Measurements from ENCODE around the gene SNX5. TPM values are rescaled to one million over a fixed set of nuclear protein-coding genes. Genes with fewer than 3 reads are reported as not detected.

The SNX5 gene
- total and polyA plus RNA-seq, 2 of the 13 experiments (the other 11 are each of a cell fraction or from before 2014, with no cell fraction given), result 664 to 1,040 TPM

DNA sequence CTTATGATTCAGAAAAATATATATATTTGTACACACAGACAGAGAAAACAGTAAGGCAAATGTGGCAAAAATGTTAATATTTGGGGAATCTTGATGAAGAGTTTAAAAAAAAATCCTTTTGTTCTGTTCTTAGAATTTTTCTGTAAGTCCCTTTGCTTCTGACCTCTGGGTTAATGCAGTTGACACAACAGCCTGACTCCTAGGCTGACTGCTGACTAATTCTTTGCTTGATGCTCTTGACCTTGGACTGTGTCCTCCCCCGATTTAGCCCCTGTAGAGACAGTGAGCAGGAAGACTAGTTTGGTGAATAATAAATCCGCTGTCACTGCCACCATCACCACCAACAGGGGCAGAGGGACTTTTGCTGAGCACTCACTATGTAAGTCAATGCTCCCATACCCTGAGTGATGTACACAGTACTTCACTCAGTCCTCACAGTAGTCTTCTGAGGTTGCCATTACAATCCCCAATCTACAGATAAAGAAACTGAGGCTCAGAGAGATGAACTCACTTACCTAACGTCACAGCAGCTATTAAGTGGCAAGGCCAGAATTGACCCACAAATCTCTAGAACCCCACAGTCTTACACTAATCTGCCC, 71.7 kb downstream of the SNX5 start (continued):
- TF ChIP-seq SNAPC4 (CRISPR knock-in tag; IDR thresholded peaks at IDR 0.05), result no peak
- TF ChIP-seq, protein P1, sequence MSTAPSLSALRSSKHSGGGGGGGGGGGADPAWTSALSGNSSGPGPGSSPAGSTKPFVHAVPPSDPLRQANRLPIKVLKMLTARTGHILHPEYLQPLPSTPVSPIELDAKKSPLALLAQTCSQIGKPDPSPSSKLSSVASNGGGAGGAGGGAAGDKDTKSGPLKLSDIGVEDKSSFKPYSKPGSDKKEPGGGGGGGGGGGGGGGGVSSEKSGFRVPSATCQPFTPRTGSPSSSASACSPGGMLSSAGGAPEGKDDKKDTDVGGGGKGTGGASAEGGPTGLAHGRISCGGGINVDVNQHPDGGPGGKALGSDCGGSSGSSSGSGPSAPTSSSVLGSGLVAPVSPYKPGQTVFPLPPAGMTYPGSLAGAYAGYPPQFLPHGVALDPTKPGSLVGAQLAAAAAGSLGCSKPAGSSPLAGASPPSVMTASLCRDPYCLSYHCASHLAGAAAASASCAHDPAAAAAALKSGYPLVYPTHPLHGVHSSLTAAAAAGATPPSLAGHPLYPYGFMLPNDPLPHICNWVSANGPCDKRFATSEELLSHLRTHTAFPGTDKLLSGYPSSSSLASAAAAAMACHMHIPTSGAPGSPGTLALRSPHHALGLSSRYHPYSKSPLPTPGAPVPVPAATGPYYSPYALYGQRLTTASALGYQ (CRISPR knock-in tag; IDR thresholded peaks at IDR 0.05), result peak; percentile 95
- no peak for TF ChIP-seq KMT2B (CRISPR knock-in tag; IDR thresholded peaks at IDR 0.05)
- TF ChIP-seq ZNF772 (CRISPR knock-in tag; IDR thresholded peaks at IDR 0.05), result peak; percentile 63; the same call in 1 of the 2 replicates
- peak; percentile 63; the same call in 1 of the 2 replicates for TF ChIP-seq ZNF777 (CRISPR knock-in tag; IDR thresholded peaks at IDR 0.05)
- TF ChIP-seq CREB1 (IDR thresholded peaks at IDR 0.05), result no peak
- TF ChIP-seq CREB1 (CRISPR knock-in tag; IDR thresholded peaks at IDR 0.05), result no peak
- no peak for TF ChIP-seq SATB2 (CRISPR knock-in tag; IDR thresholded peaks at IDR 0.05)
- TF ChIP-seq PHF5A (CRISPR knock-in tag; IDR thresholded peaks at IDR 0.05; ENCODE audit: low read depth, unreplicated experiment), result no peak
- TF ChIP-seq JUNB (CRISPR knock-in tag; IDR thresholded peaks at IDR 0.05; ENCODE audit: borderline replicate concordance), result peak; percentile 95
- TF ChIP-seq, protein P2, sequence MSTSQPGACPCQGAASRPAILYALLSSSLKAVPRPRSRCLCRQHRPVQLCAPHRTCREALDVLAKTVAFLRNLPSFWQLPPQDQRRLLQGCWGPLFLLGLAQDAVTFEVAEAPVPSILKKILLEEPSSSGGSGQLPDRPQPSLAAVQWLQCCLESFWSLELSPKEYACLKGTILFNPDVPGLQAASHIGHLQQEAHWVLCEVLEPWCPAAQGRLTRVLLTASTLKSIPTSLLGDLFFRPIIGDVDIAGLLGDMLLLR (CRISPR knock-in tag; IDR thresholded peaks at IDR 0.05), result no peak
- TF ChIP-seq HOXA9 (CRISPR knock-in tag; IDR thresholded peaks at IDR 0.05; ENCODE audit: borderline replicate concordance), result 0 out of 2 replicates have a peak, but pooled peaks have one; percentile 69
- peak; percentile 98 for TF ChIP-seq NR2F1 (CRISPR knock-in tag; IDR thresholded peaks at IDR 0.05)
- TF ChIP-seq U2AF1 (optimal IDR thresholded peaks at IDR 0.05; ENCODE audit: low read depth, low read length), result no peak
- TF ChIP-seq TAF1 (CRISPR knock-in tag; IDR thresholded peaks at IDR 0.05), result no peak; the same call in 1 of the 2 replicates
- no peak for TF ChIP-seq GZF1 (CRISPR knock-in tag; IDR thresholded peaks at IDR 0.05)
- TF ChIP-seq SMAD9 (CRISPR knock-in tag; IDR thresholded peaks at IDR 0.05), result no peak
- no peak; the same call in 1 of the 2 replicates for TF ChIP-seq HIVEP1 (CRISPR knock-in tag; IDR thresholded peaks at IDR 0.05)
- TF ChIP-seq NCOA1 (CRISPR knock-in tag; IDR thresholded peaks at IDR 0.05), result no peak
- peak; percentile 96; the same call in 1 of the 2 replicates for TF ChIP-seq ERF (CRISPR knock-in tag; IDR thresholded peaks at IDR 0.05)
- TF ChIP-seq KLF9 (CRISPR knock-in tag; IDR thresholded peaks at IDR 0.05; ENCODE audit: low read depth), result no peak; the same call in 1 of the 2 replicates
